ENCODE measurements around the gene CFAP65.

Gene CFAP65

GRCh38 chr2:219017201-219017931, 23.9 kb downstream of the CFAP65 start:
- no peaks in the 10 kb centered on the region for H3K9me3 ChIP-seq (ENCODE audit: control insufficient read depth, insufficient read depth, low read length)
- H3K9me2 ChIP-seq (replicated peaks; ENCODE audit: control insufficient read depth, low read length): no peaks in the 10 kb centered on the region
- H3K27ac ChIP-seq (ENCODE audit: low read depth, low read length): no peak overlapping the region
- H3K4me3 ChIP-seq (ENCODE audit: low read length): no peak overlapping the region
- H3K79me2 ChIP-seq (ENCODE audit: control insufficient read depth, low read length): no peaks in the 10 kb centered on the region
- no peaks in the 10 kb centered on the region for H3K27me3 ChIP-seq (ENCODE audit: control insufficient read depth, low read length)
- no peaks in the 10 kb centered on the region for H3F3A ChIP-seq (ENCODE audit: control insufficient read depth, insufficient read depth)
- no peaks in the 10 kb centered on the region for H4K20me1 ChIP-seq (ENCODE audit: control insufficient read depth, insufficient read depth, low read depth, low read length)
- TF ChIP-seq CTCF (IDR thresholded peaks at IDR 0.05; ENCODE audit: low read depth, low read length, poor library complexity, severe bottlenecking) (no peak), EZH2phosphoT487 (IDR thresholded peaks at IDR 0.05; ENCODE audit: borderline replicate concordance, low read length) (no peak)
- H3K4me2 ChIP-seq (ENCODE audit: low read length): no peak overlapping the region
- H3K4me1 ChIP-seq (ENCODE audit: control insufficient read depth, low read length): no peaks in the 10 kb centered on the region
- no peaks in the 10 kb centered on the region for H3K36me3 ChIP-seq (ENCODE audit: control insufficient read depth, low read length)

DNA sequence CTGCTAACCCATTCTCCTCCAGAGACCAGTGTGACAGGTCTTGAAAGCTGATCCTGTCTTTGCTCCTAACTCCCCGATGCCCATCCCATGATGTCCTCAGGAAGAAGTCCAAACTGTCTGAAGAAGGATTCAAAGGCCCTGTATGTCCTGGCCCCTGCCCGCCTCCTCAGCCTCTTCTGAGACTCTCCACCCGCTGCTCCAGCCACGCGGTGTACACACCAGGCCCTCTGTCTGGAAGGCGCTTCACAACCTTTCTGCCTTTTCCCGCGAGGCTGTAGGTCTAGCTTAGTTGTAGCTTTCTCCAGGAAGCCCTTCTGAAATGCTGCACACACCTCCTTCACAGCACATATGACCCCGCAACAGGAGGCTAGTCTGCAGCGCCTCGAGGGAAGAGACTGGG, 24.6 kb downstream of the CFAP65 start:
- Histone ChIP-seq H3K9me2 (replicated peaks; ENCODE audit: control insufficient read depth, low read length) (no peaks in the 10 kb centered on the region), H3K36me3 (ENCODE audit: control insufficient read depth, low read length) (no peaks in the 10 kb centered on the region), H3K79me2 (ENCODE audit: control insufficient read depth, low read length) (no peaks in the 10 kb centered on the region), H3K9me3 (ENCODE audit: control insufficient read depth, insufficient read depth, low read length) (no peaks in the 10 kb centered on the region), H3K27me3 (ENCODE audit: control insufficient read depth, low read length) (no peaks in the 10 kb centered on the region), H3K4me1 (ENCODE audit: control insufficient read depth, low read length) (no peaks in the 10 kb centered on the region), H3K4me2 (ENCODE audit: low read length) (no peak overlapping the region), H3K27ac (ENCODE audit: low read depth, low read length) (no peak overlapping the region), H3K4me3 (ENCODE audit: low read length) (no peak overlapping the region), H4K20me1 (ENCODE audit: control insufficient read depth, insufficient read depth, low read depth, low read length) (no peaks in the 10 kb centered on the region), H3F3A (ENCODE audit: control insufficient read depth, insufficient read depth) (no peaks in the 10 kb centered on the region)
- no peak for TF ChIP-seq CTCF (IDR thresholded peaks at IDR 0.05; ENCODE audit: low read depth, low read length, poor library complexity, severe bottlenecking)
- no peak for TF ChIP-seq EZH2phosphoT487 (IDR thresholded peaks at IDR 0.05; ENCODE audit: borderline replicate concordance, low read length)

DNA sequence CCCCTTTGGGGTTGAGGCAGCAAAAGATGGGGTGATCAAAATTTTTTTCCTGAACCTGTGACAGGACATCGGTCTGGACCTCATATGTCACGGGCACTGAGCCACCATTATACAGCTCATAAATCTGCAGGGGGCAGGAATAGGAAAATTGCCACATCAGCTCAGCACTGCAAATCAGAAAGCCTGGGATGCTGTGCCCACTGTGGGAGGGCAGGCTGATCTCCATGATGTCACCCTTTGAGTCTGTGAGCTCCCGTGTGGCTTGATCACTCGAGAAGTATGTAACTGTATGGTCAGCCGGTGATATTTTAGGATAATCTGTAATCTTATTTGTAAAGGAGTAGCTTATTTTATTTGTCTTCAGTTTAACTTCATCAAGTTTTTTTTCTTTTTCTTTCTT, 30.4 kb downstream of the CFAP65 start:
- no peaks in the 10 kb centered on the region for H3F3A ChIP-seq (ENCODE audit: control insufficient read depth, insufficient read depth)
- H3K36me3 ChIP-seq (ENCODE audit: control insufficient read depth, low read length): no peaks in the 10 kb centered on the region
- H3K4me2 ChIP-seq (ENCODE audit: low read length): no peak overlapping the region
- no peaks in the 10 kb centered on the region for H3K4me1 ChIP-seq (ENCODE audit: control insufficient read depth, low read length)
- no peaks in the 10 kb centered on the region for H4K20me1 ChIP-seq (ENCODE audit: control insufficient read depth, insufficient read depth, low read depth, low read length)
- H3K9me3 ChIP-seq (ENCODE audit: control insufficient read depth, insufficient read depth, low read length): no peaks in the 10 kb centered on the region
- no peaks in the 10 kb centered on the region for H3K27me3 ChIP-seq (ENCODE audit: control insufficient read depth, low read length)
- TF ChIP-seq CTCF (IDR thresholded peaks at IDR 0.05; ENCODE audit: low read depth, low read length, poor library complexity, severe bottlenecking) (no peak), EZH2phosphoT487 (IDR thresholded peaks at IDR 0.05; ENCODE audit: borderline replicate concordance, low read length) (no peak)
- H3K9me2 ChIP-seq (replicated peaks; ENCODE audit: control insufficient read depth, low read length): no peaks in the 10 kb centered on the region
- no peak overlapping the region for H3K4me3 ChIP-seq (ENCODE audit: low read length)
- H3K79me2 ChIP-seq (ENCODE audit: control insufficient read depth, low read length): no peaks in the 10 kb centered on the region
- H3K27ac ChIP-seq (ENCODE audit: low read depth, low read length): no peak overlapping the region
